H1 (cell line): ENCODE results near the gene TPO. TPM values are rescaled to one million over a fixed set of nuclear protein-coding genes. Genes with fewer than 3 reads are reported as not detected.

Experiments used
- CHD2 ChIP-seq: IDR thresholded peaks from 2 replicates; pipeline ENCODE4 v1.6.1; 2012; ENCODE audit warnings: low read length, improper control_type of control experiment
- EP300 ChIP-seq, 2 experiments: IDR thresholded peaks; 1 replicate in 1 of 2; 2 replicates in 1 of 2; pipeline ENCODE4 v1.6.1; 2011 to 2012; ENCODE audit warnings: low read depth in 2 of 2, low read length in 2 of 2, mild to moderate bottlenecking in 2 of 2, borderline replicate concordance in 1 of 2, inconsistent platforms in 1 of 2, moderate library complexity in 1 of 2
- POLR2A ChIP-seq, 2 experiments: IDR thresholded peaks; 1 replicate in 1 of 2; 2 replicates in 1 of 2; pipeline ENCODE4 v1.6.1; 2011; ENCODE audit warnings: low read depth in 2 of 2, low read length in 2 of 2, mild to moderate bottlenecking in 2 of 2; ENCODE audit errors: control extremely low read depth in 1 of 2
- SIN3A ChIP-seq, 2 experiments: IDR thresholded peaks in 1 of 2; conservative IDR thresholded peaks in 1 of 2; 2 replicates each; pipeline ENCODE4 v1.6.1; 2011 to 2012; ENCODE audit warnings: low read length in 2 of 2, improper control_type of control experiment in 1 of 2, low read depth in 1 of 2, mild to moderate bottlenecking in 1 of 2
- polyA plus RNA-seq, 7 experiments: library from polyadenylated mRNA; depleted of rRNA in 3 of 7; stranded (reverse) in 5 of 7; unstranded in 2 of 7; fragments of >200 nt in 5 of 7; fragments of 200-250 nt in 2 of 7; gene quantifications; 1 replicate in 5 of 7; 2 replicates in 1 of 7; 4 replicates in 1 of 7; pipeline versions ENCODE4 v1.2.1 to v1.2.3, GENCODE V29; 2011 to 2013; ENCODE audit warnings: missing spikeins in 2 of 7, mixed read lengths in 2 of 7
- total RNA-seq: library from RNA; stranded (reverse); fragmentation: NEBNext Ultra II Directional; extraction: Animal tissue kit (Norgen Biotek cat#: 25700); gene quantifications from 2 replicates; pipeline ENCODE4 v1.2.1, GENCODE V29; 2021

Gene TPO
- total and polyA plus RNA-seq, 2 of the 8 experiments (the other 6 are each of a cell fraction or from before 2014, with no cell fraction given), result not detected

DNA sequence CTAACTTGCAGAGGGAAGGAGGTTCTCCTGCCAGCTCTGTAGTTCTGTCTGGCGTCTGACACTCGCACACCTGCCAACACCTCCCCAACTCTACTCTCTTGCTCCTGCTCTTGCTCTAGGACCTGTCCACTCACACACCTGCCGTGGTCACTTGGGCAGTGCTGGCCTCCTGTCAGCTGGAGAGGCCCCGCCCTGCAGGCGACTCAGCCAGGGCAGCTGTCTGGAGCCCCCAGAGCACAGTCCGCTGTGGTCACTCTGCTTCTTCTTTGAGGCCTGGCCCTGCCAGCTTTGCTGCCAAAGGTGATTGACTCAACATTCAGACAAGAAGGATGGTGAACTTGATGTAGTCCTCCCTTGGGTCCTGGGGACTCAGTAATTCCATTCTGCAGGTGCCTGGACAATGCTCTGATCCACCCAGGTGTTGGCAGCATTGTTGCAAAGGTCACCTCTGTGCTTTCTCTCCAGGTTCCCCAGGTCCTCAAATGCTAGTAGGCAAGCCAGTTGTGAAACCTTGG lies 18.7 kb downstream of the TPO start (continued):
- no peak for TF ChIP-seq EP300 (IDR thresholded peaks at IDR 0.05; ENCODE audit: borderline replicate concordance in 1 of 2, low read depth in 2 of 2, low read length in 2 of 2)
- no peak for TF ChIP-seq POLR2A (IDR thresholded peaks at IDR 0.05; ENCODE audit: control extremely low read depth in 1 of 2, low read depth in 2 of 2, low read length in 2 of 2)
- no peak for TF ChIP-seq CHD2
- TF ChIP-seq SIN3A (conservative IDR thresholded peaks at IDR 0.05 in 1 of 2, IDR thresholded peaks at IDR 0.05 in 1 of 2; ENCODE audit: low read depth in 1 of 2, low read length in 2 of 2), result no peak
